GM12878 (cell line): ENCODE data around the gene MICALL2.

Experiments
- ELK1 ChIP-seq: IDR thresholded peaks from 2 replicates; pipeline ENCODE4 v1.6.1; 2012; ENCODE audit warnings: low read depth, low read length, improper control_type of control experiment
- EP300 ChIP-seq, 2 experiments: fragments of 150-350 bp in 1 of 2; IDR thresholded peaks; 2 replicates each; pipeline ENCODE4 v1.6.1; 2011 to 2012; ENCODE audit warnings: low read depth in 2 of 2, low read length in 2 of 2, borderline replicate concordance in 1 of 2, improper control_type of control experiment in 1 of 2, inconsistent platforms in 1 of 2; ENCODE audit not compliant: control insufficient read depth in 1 of 2
- JUND ChIP-seq: IDR thresholded peaks from 2 replicates; pipeline ENCODE4 v1.6.1; 2012; ENCODE audit warnings: low read depth, mild to moderate bottlenecking, low read length, improper control_type of control experiment, moderate library complexity
- MAX ChIP-seq: IDR thresholded peaks from 2 replicates; pipeline ENCODE4 v1.6.1; 2012; ENCODE audit warnings: low read depth, low read length, improper control_type of control experiment
- POLR2A ChIP-seq: IDR thresholded peaks from 2 replicates; pipeline ENCODE4 v1.6.1; 2011; ENCODE audit warnings: low read depth, mild to moderate bottlenecking, low read length
- POLR2AphosphoS5 ChIP-seq: IDR thresholded peaks from 2 replicates; pipeline ENCODE4 v1.6.1; 2011; ENCODE audit warnings: mild to moderate bottlenecking, low read length, inconsistent platforms
- RFX5 ChIP-seq: IDR thresholded peaks from 2 replicates; pipeline ENCODE4 v1.6.1; 2011; ENCODE audit warnings: low read depth, low read length, improper control_type of control experiment
- STAT1 ChIP-seq: fragments of 450-650 bp; conservative IDR thresholded peaks from 2 replicates; pipeline ENCODE4 v1.6.1; 2014; ENCODE audit warnings: antibody characterized with exemption, mild to moderate bottlenecking
- STAT3 ChIP-seq: IDR thresholded peaks from 2 replicates; pipeline ENCODE4 v1.6.1; 2011; ENCODE audit warnings: low read depth, low read length, improper control_type of control experiment
- SUPT20H ChIP-seq: IDR thresholded peaks from 2 replicates; pipeline ENCODE4 v1.6.1; 2011; ENCODE audit warnings: low read depth, mild to moderate bottlenecking, low read length, moderate library complexity, borderline replicate concordance; ENCODE audit not compliant: control insufficient read depth
- ZBTB33 ChIP-seq: fragments of 450-650 bp; IDR thresholded peaks from 2 replicates; pipeline ENCODE4 v1.6.1; 2017; ENCODE audit warnings: mild to moderate bottlenecking
- TF ChIP-seq, protein P1 (sequence below), 3 experiments: IDR thresholded peaks in 2 of 3; conservative IDR thresholded peaks in 1 of 3; 2 replicates each; pipeline ENCODE4 v1.5.1; 2011; ENCODE audit warnings: low read depth in 3 of 3, low read length in 3 of 3, mild to moderate bottlenecking in 3 of 3, control low read depth in 2 of 3, moderate library complexity in 2 of 3, inconsistent platforms in 1 of 3, mixed read lengths in 1 of 3; ENCODE audit not compliant: control insufficient read depth in 2 of 3, insufficient read depth in 1 of 3; ENCODE audit errors: extremely low read depth in 1 of 3
- TF ChIP-seq, protein P2 (sequence below): IDR thresholded peaks from 2 replicates; pipeline ENCODE4 v1.6.1; 2011; ENCODE audit warnings: low read depth, low read length, improper control_type of control experiment, borderline replicate concordance

DNA sequence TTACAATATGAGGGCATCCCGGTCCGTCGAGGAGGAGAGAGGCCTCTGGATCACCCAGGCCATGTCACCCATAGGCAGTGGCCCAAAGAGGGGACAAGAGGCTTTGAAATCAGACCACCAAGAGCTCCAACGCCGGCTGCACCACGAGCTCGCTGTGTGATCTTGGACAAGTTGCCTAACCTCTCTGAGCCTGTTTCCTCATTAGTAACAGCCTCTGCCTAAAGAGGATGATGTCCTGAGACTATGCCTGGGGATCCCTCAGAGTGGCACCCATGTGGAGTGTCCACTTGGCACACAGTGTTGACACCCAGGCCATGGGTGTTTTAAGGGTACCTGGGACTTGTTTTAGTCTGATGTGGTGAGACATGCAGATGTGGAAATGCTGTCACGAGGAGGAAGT, 50.8 kb downstream of the MICALL2 start:
- TF ChIP-seq, protein P1, sequence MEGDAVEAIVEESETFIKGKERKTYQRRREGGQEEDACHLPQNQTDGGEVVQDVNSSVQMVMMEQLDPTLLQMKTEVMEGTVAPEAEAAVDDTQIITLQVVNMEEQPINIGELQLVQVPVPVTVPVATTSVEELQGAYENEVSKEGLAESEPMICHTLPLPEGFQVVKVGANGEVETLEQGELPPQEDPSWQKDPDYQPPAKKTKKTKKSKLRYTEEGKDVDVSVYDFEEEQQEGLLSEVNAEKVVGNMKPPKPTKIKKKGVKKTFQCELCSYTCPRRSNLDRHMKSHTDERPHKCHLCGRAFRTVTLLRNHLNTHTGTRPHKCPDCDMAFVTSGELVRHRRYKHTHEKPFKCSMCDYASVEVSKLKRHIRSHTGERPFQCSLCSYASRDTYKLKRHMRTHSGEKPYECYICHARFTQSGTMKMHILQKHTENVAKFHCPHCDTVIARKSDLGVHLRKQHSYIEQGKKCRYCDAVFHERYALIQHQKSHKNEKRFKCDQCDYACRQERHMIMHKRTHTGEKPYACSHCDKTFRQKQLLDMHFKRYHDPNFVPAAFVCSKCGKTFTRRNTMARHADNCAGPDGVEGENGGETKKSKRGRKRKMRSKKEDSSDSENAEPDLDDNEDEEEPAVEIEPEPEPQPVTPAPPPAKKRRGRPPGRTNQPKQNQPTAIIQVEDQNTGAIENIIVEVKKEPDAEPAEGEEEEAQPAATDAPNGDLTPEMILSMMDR (IDR thresholded peaks at IDR 0.05 in 2 of 3, conservative IDR thresholded peaks at IDR 0.05 in 1 of 3; ENCODE audit: control insufficient read depth in 2 of 3, extremely low read depth in 1 of 3, insufficient read depth in 1 of 3, low read depth in 3 of 3, low read length in 3 of 3): no peak
- TF ChIP-seq JUND (no peak), ELK1 (no peak), SUPT20H (no peak), STAT3 (no peak), POLR2A (no peak), EP300 (IDR thresholded peaks at IDR 0.05; ENCODE audit: borderline replicate concordance in 1 of 2, control insufficient read depth in 1 of 2, low read depth in 2 of 2, low read length in 2 of 2) (no peak), POLR2AphosphoS5 (no peak), STAT1 (no peak), MAX (no peak), ZBTB33 (no peak), RFX5 (no peak)
- TF ChIP-seq, protein P2, sequence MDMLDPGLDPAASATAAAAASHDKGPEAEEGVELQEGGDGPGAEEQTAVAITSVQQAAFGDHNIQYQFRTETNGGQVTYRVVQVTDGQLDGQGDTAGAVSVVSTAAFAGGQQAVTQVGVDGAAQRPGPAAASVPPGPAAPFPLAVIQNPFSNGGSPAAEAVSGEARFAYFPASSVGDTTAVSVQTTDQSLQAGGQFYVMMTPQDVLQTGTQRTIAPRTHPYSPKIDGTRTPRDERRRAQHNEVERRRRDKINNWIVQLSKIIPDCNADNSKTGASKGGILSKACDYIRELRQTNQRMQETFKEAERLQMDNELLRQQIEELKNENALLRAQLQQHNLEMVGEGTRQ: no peak
